Activated T-cell treated with anti-CD3 and anti-CD28 coated beads, Interleukin-2, amount 50 U/mL, for 72 hours (primary cell): ENCODE results near the gene IAPP. TPM values are rescaled to one million over a fixed set of nuclear protein-coding genes. Genes with fewer than 3 reads are reported as not detected.

ENCODE experiments used
- ATAC-seq, 2 donors: fragments of 150-1000 bp; cut with Tn5 transposase; replicated peaks in 1 of 2; 2 replicates each; pipeline ENCODE4 v1.10.0; 2021; ENCODE audit warnings: moderate library complexity in 2 of 2, mild to moderate bottlenecking in 1 of 2
- DNase-seq, 2 donors: peaks; one replicate each; pipeline ENCODE4 v3.0.0; 2021 to 2022; ENCODE audit warnings: mixed read lengths in 1 of 2
- H3K27ac Mint-ChIP-seq: one replicate; pipeline ENCODE4 v1.8.0; 2022; ENCODE audit warnings: mild to moderate bottlenecking, moderate library complexity, mixed read lengths
- H3K27me3 Mint-ChIP-seq: one replicate; pipeline ENCODE4 v1.8.0; 2022; ENCODE audit warnings: low read depth, mixed read lengths
- H3K36me3 Mint-ChIP-seq, 2 donors: one replicate each; pipeline ENCODE4 v1.8.0; 2022; ENCODE audit warnings: mixed read lengths in 2 of 2, mild to moderate bottlenecking in 1 of 2; ENCODE audit not compliant: insufficient read depth in 2 of 2
- H3K4me1 Mint-ChIP-seq: one replicate; pipeline ENCODE4 v1.8.0; 2022; ENCODE audit warnings: low read depth, mixed read lengths
- H3K4me3 Mint-ChIP-seq, 2 donors: one replicate each; pipeline ENCODE4 v1.8.0; 2022; ENCODE audit warnings: mild to moderate bottlenecking in 2 of 2, mixed read lengths in 2 of 2, moderate library complexity in 2 of 2
- H3K9me3 Mint-ChIP-seq, 2 donors: one replicate each; pipeline ENCODE4 v1.8.0; 2022; ENCODE audit warnings: mixed read lengths in 2 of 2
- total RNA-seq, 2 donors: library from RNA; stranded (reverse); gene quantifications; one replicate each; pipeline ENCODE4 v1.2.3, GENCODE V29; 2022

The IAPP gene
- total RNA-seq = not detected

DNA sequence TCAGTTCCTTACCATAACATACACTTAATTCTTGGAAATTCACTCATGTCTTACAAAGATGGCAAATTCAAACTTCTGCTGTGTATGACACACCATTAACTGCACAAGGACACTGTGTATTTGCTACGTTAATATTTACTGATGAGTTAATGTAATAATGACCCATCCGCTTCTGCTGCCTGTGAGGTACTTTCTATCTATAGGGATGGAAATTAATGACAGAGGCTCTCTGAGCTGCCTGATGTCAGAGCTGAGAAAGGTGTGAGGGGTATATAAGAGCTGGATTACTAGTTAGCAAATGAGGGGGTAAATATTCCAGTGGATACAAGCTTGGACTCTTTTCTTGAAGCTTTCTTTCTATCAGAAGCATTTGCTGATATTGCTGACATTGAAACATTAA is at the start of gene IAPP:
Gene IAPP, plus strand, starts transcription at position 301 of the 400 bp plus-strand sequence. CDS start 450 bp downstream, outside the sequence.
- Mint-ChIP-seq H3K27ac (no peak within 1 kb of the TSS), H3K27me3 (peaks cover 7% of the 10 kb centered on the region), H3K9me3 (no peaks in the 10 kb centered on the region), H3K36me3 (no peaks in the 10 kb centered on the region), H3K4me3 (no peak within 1 kb of the TSS), H3K4me1 (peaks cover 5% of the 10 kb centered on the region)
- ATAC-seq (no peak), DNase-seq (no peak)

DNA sequence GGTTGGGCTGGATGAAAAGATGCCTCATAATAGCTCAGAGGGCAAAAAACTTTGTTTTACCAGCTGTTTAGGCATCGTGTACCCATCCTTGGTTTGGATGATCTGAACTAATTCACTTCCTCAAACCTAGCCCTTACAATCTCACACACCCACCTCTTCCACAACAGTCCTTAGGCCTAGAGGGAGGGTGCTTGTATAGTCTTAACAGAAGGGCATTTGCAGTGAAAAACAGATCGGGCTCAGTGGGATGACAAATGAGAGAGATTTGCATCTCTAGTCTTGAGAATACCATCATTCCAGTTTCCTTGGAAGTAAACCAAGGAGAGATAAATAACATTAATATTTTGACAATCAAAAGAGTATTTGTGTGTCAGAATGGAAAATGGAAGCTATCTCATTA is 49.0 kb upstream of the IAPP start:
- Mint-ChIP-seq H3K4me3 (no peak overlapping the region), H3K27me3 (no peaks in the 10 kb centered on the region), H3K4me1 (no peaks in the 10 kb centered on the region), H3K36me3 (peaks cover 5 to 6% of the 10 kb centered on the region in 2 donors), H3K9me3 (peaks cover 5 to 10% of the 10 kb centered on the region in 2 donors), H3K27ac (no peak overlapping the region)
- DNase-seq (no peak), ATAC-seq (no peak)

DNA sequence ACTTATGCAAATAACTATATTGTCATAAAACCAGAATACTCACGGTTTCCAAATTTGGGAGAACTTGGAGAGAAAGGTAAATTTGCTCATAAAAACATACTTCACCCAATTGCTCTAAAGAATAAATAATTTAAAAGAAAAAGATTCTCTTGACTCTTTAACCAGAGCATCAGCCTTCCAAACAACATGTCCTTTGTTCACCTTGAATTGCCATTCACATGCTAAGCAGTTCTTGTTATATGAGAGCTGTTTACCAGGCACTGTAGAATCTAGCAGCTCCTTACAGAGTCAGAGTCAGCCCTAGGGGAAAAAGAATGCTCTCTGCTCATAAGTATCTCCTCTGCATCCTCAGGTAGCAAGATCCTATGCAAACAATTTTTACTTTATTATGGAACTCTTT is 48.2 kb upstream of the IAPP start:
- Mint-ChIP-seq H3K9me3 (peaks cover 5 to 10% of the 10 kb centered on the region in 2 donors), H3K4me3 (no peak overlapping the region), H3K27ac (no peak overlapping the region), H3K27me3 (no peaks in the 10 kb centered on the region), H3K36me3 (peaks cover 5 to 6% of the 10 kb centered on the region in 2 donors), H3K4me1 (no peaks in the 10 kb centered on the region)
- no peak for ATAC-seq
- no peak for DNase-seq

DNA sequence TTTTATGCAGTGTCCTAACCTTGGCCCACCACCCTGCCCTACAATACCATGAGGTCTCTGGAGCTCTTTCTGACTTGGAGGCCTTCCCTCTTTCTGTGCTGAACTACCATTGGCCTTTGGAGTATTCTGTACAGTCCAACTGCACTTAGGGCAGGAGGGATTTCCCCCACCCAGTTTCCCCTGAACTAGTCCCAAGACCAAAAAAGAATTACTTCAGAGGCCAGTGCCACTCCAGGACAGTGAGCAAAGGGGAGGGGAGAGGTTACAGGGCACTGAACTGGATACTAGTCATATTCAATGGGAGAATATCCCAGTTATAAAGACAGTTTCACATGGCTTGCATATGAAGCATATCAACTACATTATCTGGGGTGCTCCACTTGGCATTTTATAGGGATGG is 44.1 kb upstream of the IAPP start:
- peaks cover 5 to 12% of the 10 kb centered on the region in 2 donors for H3K9me3 Mint-ChIP-seq
- no peak overlapping the region for H3K27ac Mint-ChIP-seq
- DNase-seq (no peak), ATAC-seq (no peak)
- no peaks in the 10 kb centered on the region for H3K27me3 Mint-ChIP-seq
- H3K36me3 Mint-ChIP-seq = peaks cover 6 to 8% of the 10 kb centered on the region in 2 donors
- H3K4me3 Mint-ChIP-seq = no peak overlapping the region
- no peaks in the 10 kb centered on the region for H3K4me1 Mint-ChIP-seq

DNA sequence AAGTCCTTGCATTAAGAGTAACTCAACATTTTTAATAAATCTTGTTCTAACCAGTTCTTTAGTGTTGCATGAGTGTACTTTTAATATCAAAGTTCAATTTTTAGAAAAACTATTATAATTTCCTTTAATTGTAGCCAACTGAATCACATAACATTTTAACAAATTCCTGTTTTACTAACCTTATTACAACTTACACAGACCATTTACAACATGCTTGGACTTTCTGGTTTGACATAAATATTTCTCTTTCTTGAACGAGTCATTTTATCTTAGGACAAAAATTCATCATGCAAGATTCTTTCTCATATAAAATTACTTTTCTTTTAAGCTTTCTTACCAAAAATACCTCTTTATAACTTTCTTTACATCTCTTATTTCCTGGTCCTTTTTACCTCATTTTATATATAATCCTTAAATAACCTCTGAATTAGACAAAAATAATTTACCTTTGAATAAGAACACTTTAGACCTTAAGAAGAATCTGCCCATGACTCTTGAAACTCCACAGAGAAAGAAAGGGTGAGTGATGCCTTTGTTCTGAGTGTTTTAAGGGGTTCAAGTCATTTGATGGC is 41.9 kb upstream of the IAPP start:
- peaks cover 5 to 10% of the 10 kb centered on the region in 2 donors for H3K9me3 Mint-ChIP-seq
- H3K27ac Mint-ChIP-seq = no peak overlapping the region
- ATAC-seq (no peak), DNase-seq (no peak)
- peaks cover 6 to 8% of the 10 kb centered on the region in 2 donors for H3K36me3 Mint-ChIP-seq
- no peak overlapping the region for H3K4me3 Mint-ChIP-seq
- no peaks in the 10 kb centered on the region for H3K4me1 Mint-ChIP-seq
- H3K27me3 Mint-ChIP-seq = no peaks in the 10 kb centered on the region

DNA sequence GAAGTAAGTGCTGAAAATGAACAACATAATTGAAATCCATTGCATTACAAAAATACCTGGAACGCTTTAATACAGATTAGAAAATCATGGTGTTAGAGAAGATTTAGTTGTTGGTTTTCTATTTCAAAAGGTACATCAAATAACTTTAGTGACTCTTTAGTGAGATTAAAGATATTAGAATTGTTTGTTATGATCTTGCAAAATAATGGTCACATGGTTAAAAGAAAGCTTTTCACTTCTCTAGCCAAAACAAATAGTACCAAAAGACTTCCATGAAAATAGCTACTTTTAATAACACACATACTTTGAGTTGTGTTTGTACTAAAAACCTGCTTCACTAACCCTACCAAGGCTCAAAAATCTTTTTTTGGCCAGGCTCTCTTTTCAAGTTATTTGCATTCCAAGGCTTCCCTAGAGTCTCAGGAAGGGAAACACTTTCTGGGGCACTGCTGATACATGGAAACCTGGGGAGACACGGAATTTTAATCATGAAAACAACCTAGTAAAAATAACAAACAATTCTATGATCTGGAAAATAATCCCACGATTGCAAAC is 37.9 kb upstream of the IAPP start, which contains the start of gene SLCO1A2:
Gene SLCO1A2, minus strand, starts transcription at position 147 of the 555 bp plus-strand sequence. CDS start 270 bp downstream, outside the sequence.
- Mint-ChIP-seq H3K27me3 (no peaks in the 10 kb centered on the region), H3K4me1 (no peaks in the 10 kb centered on the region), H3K4me3 (no peak within 1 kb of the TSS), H3K36me3 (peaks cover 0 to 2% of the 10 kb centered on the region in 2 donors), H3K9me3 (peaks cover 0 to 1% of the 10 kb centered on the region in 2 donors), H3K27ac (no peak within 1 kb of the TSS)
- DNase-seq = no peak
- no peak for ATAC-seq

DNA sequence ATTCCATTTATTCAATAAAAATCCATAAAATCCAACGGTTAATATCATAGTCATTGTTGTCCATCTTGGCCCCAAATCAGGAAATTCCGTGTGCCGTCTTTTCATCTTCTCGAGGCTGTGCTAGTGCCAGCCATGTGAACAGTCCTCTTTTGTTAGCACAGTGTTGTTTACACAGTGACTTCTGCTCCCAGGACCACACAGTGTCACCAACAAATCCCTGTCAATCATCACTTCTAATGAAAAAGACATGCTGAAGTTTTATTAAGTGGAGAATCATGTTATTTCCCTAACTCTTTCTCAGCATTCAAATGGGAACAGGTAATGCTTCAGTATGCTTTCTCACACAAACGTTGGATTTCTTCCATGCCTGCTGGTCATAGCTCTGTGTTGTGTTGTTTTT is 36.0 kb upstream of the IAPP start:
- H3K4me1 Mint-ChIP-seq = no peaks in the 10 kb centered on the region
- no peak for DNase-seq
- H3K27me3 Mint-ChIP-seq = no peaks in the 10 kb centered on the region
- no peak overlapping the region for H3K4me3 Mint-ChIP-seq
- no peaks in the 10 kb centered on the region for H3K9me3 Mint-ChIP-seq
- no peak for ATAC-seq
- no peak overlapping the region for H3K27ac Mint-ChIP-seq
- H3K36me3 Mint-ChIP-seq = no peaks in the 10 kb centered on the region

DNA sequence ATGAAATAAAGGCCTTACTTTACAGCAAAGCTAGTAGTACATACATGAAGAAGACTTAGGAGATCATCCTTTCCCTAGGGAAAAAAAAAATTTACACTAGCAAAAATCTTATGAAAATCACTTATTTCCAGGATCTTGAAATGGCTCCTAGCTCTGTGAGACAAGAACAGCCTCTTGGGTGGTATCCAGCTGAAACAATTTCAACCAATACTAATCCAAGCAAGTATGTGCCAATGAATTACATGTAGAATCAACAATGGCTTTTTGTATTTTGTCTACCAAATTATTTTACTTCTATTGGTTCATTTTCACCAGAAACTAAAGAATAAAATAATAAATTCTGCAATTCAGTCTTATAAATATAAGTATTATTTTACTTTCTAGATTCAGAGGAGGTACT is 35.2 kb upstream of the IAPP start:
- H3K4me1 Mint-ChIP-seq = no peaks in the 10 kb centered on the region
- no peaks in the 10 kb centered on the region for H3K36me3 Mint-ChIP-seq
- no peak for ATAC-seq
- no peak overlapping the region for H3K27ac Mint-ChIP-seq
- H3K4me3 Mint-ChIP-seq = no peak overlapping the region
- no peaks in the 10 kb centered on the region for H3K9me3 Mint-ChIP-seq
- H3K27me3 Mint-ChIP-seq = no peaks in the 10 kb centered on the region
- DNase-seq = no peak

DNA sequence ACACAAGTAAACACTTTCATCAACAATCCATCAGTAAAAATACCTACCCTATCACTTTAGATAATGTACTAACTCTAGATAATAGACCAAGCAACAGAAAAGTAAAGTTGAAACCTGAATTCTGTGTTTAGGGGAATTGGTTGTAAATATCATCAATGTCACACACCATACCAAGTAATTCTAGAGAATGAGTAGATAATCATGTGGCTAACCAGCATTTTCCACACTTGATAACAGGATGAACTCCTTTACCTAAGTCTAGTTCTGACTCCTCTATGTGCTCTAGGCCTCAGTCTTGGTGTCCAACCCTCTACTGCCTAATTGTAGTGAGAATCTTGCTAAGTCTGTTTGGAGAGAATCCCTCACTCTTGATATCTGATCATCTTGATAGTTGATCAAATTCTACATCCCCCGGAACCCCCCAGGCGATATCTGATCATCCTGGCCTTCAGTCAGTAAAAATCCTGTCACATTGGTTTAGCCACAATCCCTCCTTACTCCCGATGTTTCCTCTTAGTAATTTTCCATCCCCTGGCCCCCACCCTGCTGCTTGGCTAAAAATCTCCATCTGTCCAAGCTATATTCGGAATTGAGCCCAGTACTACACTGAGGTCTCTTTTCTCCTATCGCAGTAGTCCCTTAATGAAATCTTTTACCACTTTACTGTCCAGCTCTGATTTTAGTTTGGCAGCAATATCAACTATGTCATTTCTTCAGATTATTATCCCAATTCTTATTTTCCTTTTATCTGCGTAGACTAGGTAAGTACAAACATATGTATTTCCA is 34.5 kb upstream of the IAPP start:
- DNase-seq (no peak), ATAC-seq (peak; percentile 24 to 57)
- Mint-ChIP-seq H3K4me1 (no peaks in the 10 kb centered on the region), H3K27ac (no peak overlapping the region), H3K9me3 (no peaks in the 10 kb centered on the region), H3K4me3 (no peak overlapping the region), H3K36me3 (no peaks in the 10 kb centered on the region), H3K27me3 (peaks cover 6% of the 10 kb centered on the region)

DNA sequence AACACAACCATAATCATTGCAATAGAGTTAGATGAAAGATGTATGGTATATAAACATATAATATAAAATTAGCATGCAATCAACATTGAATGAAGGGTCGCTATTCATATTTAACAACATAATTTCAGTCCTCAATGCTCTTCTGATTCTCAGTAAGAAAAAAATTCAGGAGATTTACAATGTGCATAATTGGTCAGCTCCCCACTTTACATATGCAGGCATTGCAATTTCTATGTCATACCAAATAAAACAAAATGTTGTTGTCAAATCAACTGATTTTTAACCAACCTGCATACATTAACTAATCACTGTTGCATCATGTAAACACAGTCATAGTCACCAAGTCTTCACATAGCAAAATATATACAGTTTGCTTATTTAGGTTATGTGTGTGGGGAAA is 32.8 kb upstream of the IAPP start:
- H3K4me3 Mint-ChIP-seq = no peak overlapping the region
- H3K4me1 Mint-ChIP-seq = no peaks in the 10 kb centered on the region
- ATAC-seq (no peak), DNase-seq (no peak)
- H3K9me3 Mint-ChIP-seq = no peaks in the 10 kb centered on the region
- H3K27ac Mint-ChIP-seq = peak overlapping the region; percentile 71
- peaks cover 7% of the 10 kb centered on the region for H3K27me3 Mint-ChIP-seq
- H3K36me3 Mint-ChIP-seq = no peaks in the 10 kb centered on the region

DNA sequence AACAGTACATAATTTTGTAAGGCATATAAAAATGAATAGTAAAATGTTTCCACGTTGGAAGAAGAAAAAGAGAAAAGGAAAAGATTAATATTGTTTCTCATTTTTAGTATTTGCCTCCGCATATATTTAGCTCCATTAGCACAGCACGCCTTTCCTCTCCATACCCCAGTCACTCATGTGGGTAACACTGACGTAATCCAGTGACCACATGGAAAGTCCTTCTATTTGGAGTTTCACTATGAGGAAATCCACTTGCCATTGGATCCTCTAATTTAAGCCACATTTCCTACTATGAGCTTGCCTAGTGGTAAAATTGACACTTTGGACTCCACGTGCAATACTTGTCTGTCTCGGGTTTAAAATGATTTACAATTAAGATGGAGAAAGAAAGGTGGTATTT is 32.3 kb upstream of the IAPP start:
- ATAC-seq (peak in 1 of 2 donors; percentile 62), DNase-seq (peak in 1 of 2 donors; percentile 5)
- Mint-ChIP-seq H3K27me3 (peaks cover 7% of the 10 kb centered on the region), H3K27ac (peak overlapping the region; percentile 71), H3K4me3 (peak overlapping the region in 1 of 2 donors; percentile 14), H3K36me3 (no peaks in the 10 kb centered on the region), H3K9me3 (no peaks in the 10 kb centered on the region), H3K4me1 (no peaks in the 10 kb centered on the region)

DNA sequence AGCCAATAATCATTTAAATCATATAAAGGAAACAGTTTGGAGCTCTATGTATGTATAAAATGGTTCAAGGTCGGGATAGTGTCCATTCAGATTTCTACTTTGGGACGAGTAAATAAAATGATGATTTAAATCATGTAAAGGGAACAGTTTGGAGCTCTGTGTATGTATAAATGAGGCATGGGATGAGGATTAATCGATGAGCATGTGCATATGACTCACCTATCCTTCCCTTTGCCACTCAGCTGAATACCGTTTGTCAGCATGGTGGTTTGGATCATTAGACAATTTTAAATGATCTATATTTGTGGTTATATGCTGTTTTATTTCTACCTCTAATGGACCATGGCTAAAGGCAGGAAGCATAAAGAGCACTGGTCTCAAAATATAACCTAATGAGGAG is 30.9 kb upstream of the IAPP start:
- H3K9me3 Mint-ChIP-seq = no peaks in the 10 kb centered on the region
- no peak for ATAC-seq
- H3K4me1 Mint-ChIP-seq = no peaks in the 10 kb centered on the region
- H3K36me3 Mint-ChIP-seq = no peaks in the 10 kb centered on the region
- no peak overlapping the region for H3K4me3 Mint-ChIP-seq
- H3K27ac Mint-ChIP-seq = no peak overlapping the region
- peaks cover 7% of the 10 kb centered on the region for H3K27me3 Mint-ChIP-seq
- no peak for DNase-seq

DNA sequence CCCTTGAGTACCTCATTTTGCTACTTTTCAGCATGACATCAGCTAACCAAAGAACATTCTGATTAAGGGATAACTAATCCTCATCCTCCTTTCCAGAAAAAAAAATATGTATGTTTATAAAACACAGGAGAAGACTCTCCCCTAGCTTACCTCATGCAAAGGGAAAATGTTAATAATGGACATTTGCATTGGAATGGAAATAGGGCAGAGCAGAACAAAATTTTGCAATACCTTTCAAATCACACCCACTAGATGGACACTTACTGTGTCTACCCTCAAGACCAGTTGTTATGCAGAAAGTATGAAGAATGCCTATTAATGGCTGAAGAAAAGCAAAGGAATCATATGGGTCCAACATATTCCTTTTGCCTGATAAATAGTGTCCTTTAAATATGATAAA is 29.1 kb upstream of the IAPP start:
- H3K27ac Mint-ChIP-seq = no peak overlapping the region
- H3K27me3 Mint-ChIP-seq = peaks cover 7% of the 10 kb centered on the region
- no peak overlapping the region for H3K4me3 Mint-ChIP-seq
- H3K36me3 Mint-ChIP-seq = no peaks in the 10 kb centered on the region
- no peaks in the 10 kb centered on the region for H3K9me3 Mint-ChIP-seq
- DNase-seq (no peak), ATAC-seq (no peak)
- H3K4me1 Mint-ChIP-seq = no peaks in the 10 kb centered on the region
